ENCODE results near the gene GABPA.
"Not testable (repeated sequence)": the region's sequence is repeated elsewhere in the genome, so short reads cannot be mapped to it uniquely, and the experiment has no call there.

GABPA gene

DNA sequence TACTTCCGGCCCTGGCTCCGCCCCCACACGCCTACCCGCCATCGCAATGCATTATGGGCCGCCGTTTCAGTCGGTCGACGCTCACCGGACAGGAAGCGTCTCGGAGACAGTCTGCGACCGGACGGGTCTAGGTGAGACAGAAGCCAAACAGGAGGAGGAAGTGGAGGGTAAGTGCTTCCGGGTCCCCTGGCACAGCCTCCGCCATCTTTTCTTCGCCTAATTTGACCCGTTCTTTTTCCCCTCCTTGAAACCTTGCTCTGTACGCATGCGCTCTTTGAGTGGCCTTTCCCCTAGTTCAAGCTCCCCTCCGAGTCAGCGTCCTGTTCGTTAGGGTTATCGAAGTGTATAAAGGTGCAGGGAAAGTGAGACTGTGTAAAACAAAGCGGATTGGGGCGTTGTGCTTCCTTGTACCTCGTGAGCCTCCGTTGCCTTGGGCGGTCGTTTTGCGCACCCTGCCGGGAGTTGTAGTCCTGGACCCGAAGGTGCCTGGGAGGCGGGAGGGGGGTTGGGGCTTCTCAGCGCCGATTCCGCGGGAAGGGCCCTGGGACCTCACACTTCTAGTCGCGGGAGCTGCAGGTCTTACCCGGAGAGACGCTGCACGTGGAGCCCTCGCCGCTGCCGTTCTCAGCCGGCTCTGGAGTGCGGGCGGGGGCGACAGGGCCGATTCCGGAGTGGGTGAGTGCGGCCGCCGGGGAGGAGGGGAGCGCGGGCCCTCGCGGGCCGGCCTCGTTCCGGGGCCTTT is at the start of gene GABPA, which contains the start of gene ATP5PF:
GABPA (plus strand) TSS at position 69 of the 742 bp plus-strand sequence. CDS start 6,627 bp downstream, outside the sequence.
ATP5PF (minus strand) TSS at position 1 of the 742 bp plus-strand sequence. CDS start 5,110 bp downstream, outside the sequence.
- peak; percentile 91 for DNase-seq (ENCODE audit: low read depth)

DNA sequence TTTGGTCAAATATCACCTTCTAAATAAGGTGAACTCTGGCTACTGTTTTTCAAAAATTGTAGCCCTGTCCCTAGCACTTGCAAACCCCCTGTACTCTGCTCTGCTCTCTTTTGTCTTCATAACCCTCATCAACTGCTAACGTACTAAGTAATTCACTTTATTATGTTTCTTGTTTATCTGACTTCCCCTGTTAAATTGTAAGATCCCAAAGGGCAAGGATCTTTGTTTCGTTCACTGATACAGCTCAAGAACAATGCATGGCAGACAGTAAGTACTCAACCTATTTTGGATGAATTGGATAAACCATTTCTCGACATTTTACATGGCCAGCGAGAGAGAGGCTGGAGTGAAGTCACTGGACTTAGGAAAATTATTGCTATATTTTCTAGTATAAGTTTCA is 47.0 kb upstream of the GABPA start:
- no peak for DNase-seq (ENCODE audit: low read depth)

DNA sequence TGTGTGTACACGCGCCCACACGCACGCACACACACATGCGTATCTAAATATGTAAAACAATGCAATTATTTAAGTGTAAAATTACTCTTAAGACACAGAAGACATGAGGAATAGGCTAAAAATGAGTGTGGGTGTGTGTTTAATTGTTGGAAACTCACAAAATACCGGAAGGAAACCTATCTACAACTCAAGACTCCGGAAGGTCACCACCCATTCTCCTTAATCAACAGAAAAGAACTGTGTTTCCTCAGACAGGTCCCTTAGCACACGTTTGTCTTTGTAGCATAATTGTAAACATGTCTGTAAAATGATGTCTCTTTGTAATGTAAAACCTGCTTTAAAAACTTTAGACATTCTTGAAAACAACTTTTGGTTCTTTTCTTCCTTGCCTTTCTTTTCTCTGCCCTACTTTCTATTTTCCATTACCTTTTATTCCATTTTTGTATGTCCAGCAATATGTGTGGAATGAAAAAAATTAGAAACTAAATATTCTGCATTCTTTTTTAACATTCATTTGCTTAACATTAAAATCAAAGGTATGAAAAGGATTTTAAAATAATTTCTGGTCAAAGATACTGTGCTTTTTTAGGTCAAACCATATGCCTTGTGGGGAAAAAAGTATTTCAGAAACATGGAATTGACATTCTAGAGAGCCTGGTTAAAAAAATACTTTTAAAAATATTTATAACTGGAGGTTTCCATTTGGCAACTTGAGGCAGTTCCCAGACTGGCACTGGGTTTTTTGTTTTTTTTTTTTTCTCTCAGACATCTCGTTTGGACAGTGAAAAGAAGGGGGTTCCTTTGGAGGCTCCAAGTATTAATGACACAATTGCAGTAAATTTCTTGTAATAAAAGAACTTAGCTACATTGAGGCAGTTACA is 46.3 kb upstream of the GABPA start:
- no peak for DNase-seq (ENCODE audit: low read depth)

DNA sequence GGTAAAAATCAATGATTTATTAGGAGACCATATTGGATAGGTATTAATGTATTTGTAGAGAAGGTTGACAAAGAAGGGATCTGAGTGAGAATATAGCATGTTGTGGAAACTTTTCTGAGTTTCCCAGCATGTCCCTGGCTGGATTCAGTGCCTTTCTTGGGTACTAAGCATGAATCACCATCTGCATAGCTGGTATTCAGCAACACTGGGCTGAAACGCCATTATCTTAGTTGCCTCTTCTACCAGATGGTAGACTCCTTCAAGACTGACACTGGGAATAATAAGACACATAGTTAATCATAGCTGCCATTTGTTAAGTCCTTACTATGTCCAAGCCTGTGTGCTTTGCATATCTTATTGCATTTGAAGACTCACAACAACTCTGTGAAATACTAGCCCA is 45.5 kb upstream of the GABPA start:
- no peak for DNase-seq (ENCODE audit: low read depth)

DNA sequence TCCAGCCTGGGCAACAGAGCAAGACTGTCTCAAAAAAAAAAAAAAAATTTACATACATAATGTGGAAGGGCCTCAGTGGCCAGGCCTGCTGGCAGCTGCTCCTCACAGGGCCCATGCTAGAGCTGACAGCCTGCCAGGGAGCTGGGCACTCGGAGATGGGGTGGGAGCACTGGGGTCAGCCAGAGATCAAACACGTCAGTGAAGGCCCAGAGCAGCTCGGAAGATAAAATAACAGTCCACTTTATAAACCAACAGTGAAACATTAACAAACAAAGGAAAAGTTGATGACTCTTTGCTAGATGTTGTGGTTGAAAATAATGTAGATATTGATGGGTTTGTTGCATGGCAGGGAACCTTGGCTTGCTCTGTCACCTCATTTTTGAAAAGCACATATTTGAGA is 42.8 kb upstream of the GABPA start:
- no peak for DNase-seq (ENCODE audit: low read depth)

DNA sequence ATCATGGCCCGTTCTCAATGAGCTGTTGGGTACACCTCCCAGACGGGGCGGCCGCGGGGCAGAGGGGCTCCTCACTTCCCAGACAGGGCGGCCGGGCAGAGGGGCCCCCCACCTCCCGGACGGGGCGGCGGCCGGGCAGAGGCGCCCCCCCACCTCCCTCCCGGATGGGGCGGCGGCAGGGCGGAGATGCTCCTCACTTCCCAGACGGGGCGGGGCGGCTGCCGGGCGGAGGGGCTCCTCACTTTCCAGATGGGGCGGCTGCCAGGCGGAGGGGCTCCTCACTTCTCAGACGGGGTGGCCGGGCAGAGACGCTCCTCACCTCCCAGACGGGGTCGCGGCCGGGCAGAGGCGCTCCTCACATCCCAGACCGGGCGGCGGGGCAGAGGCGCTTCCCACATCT is 39.3 kb upstream of the GABPA start:
- not testable (repeated sequence) for DNase-seq (ENCODE audit: low read depth)

DNA sequence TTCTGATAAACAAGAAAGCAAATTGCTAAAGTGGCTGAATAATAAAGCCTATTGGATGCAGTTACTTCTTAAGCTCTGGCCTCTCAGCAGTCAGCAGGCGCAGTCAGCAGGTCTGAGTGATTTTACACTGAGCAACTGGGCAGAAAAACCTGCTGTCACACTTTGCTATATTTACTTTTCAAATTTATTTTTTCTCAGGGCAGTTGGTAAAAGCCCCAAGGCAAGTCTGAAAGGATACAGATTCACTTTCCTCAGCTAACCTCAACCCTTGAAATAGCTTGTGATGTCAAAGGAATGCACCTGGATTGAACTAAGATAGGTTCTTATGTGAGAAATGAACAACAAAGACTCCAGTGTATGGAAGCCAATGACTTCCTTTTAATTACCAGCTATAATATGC is 34.0 kb upstream of the GABPA start:
- no peak for DNase-seq (ENCODE audit: low read depth)

DNA sequence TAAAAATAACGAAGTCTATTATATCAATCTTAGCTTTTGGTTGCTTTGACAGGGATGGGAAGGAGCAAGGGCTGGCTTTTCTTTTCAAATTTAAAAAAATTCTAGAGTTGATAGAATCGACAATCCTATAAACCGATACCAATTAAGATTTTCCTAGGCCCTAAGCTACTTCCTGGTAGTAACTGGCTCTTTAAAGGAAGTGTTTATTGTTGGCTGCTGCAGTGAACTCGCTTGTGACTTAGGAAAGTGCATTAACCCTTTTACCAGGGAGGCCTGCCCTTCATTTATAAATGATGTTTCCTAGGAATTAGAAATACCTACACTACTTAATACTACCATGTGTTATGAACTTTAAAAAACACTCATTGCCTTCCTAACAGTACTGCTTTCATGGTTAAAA is 33.2 kb upstream of the GABPA start:
- no peak for DNase-seq (ENCODE audit: low read depth)

DNA sequence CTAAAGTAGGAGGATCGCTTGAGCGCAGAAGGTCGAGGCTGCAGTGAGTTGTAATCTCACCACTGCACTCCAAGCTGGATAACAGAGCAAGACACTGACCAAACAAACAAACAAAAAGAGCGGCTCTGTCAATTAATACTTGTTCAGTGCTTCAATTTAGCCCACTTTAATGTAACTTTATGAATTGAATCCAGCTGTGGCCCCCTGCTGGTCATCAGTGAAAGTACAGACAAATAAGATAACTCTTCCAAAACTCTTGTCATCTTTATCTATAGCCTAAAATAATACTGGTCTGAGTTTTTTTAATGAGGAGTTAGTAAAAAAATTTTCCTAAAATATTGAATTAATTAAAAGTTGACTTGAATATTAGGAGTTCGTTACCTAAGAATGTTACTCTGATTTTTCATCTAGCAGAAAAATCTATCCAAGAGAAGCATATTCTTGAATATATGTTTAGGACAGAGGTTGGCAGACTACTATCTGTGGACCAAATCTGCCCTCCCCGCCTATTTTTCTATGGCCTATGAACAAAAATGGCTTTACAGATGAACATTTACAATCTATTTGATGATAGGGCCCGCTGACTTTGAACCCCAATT is 26.2 kb upstream of the GABPA start:
- no peak for DNase-seq (ENCODE audit: low read depth)

DNA sequence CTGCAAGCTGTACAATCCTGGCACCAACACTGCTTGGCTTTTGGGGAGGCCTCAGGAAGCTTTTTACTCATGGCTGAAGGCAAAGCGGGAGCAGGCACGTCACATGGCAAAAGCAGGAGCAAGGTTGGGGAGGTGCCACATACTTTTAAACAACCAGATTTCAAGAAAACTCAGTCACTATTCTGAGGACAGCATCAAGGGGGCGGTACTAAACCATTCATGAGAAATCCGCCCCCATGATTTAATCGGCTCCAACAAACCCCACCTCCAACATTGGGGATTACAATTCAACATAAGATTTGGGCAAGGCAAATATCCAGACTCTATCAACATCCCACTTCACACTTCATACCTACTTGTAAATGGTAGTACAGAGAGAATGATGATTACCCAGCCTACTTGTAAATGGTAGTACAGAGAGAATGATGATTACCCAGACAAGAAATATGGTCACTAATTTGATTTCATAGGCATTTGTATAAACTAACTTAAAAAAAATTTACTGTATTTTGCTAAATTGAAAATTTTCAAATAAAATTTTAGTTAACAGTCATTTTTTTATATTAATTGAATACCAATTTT is 25.0 kb upstream of the GABPA start:
- no peak for DNase-seq (ENCODE audit: low read depth)

DNA sequence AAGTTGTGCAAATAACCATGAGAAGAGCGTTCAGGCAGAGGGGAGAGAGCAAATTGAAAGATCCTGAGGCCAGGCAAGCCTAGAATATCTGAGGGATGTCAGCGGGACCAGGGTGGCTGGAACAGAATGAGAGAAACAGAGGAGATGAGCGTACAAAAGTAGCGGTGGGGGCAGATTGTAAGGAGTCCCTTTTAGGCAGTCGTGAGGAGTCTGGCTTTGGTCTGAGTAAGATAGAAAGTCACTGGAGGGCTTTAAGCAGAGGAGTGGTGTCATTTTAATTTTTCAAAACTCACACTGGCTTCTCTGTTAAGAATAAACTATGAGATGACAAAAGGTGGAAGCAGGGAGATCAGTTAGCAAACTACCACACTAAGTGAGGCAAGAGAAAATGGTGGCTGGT is 24.2 kb upstream of the GABPA start:
- DNase-seq (ENCODE audit: low read depth) = no peak

DNA sequence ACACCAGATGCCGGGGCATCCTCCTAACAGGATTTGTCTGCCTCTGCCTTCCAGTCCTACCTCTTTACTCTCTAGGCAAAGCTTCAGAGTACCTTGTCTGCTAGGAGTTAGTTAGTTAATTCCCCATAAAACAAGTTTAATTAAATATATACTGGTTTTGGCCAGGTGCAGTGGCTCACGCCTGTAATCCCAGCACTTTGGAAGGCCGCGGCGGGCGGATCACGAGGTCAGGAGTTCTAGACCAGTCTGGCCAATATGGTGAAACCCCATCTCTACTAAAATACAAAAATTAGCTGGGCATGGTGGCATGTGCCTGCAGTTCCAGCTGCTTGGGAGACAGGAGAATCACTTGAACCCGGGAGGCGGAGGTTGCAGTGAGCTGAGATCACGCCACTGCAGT is 20.7 kb upstream of the GABPA start:
- not testable (repeated sequence) for DNase-seq (ENCODE audit: low read depth)

DNA sequence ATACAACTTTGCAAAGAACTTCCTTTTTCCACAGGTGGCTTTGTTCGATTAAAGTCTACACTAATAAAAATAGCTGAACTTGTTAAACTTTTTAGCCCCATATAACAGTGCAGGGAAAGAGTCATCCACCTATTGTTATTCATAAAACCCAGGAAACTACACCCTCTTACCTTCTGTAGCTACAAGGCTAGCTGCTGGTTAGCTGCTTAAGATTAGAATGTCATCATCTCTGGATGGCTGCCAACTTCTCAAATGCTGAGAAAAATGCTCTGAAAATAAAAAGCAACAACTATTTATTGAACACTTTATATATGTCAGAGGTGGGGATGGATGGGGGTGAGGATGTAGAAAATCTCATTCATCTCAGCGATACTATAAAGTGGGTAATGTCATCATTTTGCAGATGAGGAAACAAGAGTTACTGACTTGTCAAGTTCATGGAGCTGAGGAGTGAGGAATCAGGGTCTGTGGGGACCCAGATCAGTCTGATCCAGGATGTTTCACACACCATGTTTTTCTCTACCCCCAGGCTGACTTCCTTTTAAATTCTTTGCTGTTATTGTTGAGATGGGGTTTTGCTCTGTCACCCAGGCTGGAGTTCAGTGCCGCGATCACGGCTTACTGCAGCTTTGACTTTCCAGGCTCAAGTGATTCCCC is 17.2 kb upstream of the GABPA start:
- DNase-seq (ENCODE audit: low read depth) = no peak

DNA sequence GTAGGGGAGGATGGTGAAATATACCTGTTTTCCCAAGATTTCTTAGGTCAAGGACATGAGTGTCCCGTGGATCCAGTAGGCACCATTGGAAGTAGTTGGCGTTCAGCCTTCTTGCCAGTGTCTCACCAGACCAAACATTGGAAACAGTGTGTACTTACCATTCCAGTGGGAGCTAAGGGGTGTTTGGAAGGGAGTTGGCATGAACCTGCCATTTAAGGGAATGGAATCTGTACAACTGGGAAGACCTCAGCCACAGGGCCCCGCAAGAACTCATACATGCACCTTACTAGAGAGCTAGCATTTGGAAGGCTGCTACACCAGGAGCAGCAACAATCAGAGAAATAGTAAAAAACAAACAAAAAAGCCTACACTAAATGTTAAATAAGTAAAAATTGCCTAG is 12.8 kb upstream of the GABPA start:
- DNase-seq (ENCODE audit: low read depth) = no peak

DNA sequence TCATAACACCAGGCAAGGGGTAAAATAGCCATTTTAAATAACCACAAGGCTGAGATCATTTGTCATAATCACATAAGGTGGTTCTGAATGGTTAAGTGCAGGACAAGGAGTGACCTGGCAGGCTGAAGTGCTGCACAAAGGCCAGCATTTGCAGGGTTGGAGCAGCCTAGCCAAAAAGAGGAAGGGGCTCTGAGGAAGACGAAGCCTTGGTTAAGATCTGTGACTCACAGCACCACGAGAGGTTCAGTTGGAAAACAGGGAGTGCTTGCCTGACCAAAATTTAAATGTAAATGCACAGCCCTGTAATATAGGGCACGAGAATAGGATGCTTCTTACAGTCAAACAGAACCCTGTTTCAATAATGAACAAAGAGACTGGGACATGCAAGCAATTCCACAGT is 12.1 kb upstream of the GABPA start:
- DNase-seq (ENCODE audit: low read depth) = no peak

DNA sequence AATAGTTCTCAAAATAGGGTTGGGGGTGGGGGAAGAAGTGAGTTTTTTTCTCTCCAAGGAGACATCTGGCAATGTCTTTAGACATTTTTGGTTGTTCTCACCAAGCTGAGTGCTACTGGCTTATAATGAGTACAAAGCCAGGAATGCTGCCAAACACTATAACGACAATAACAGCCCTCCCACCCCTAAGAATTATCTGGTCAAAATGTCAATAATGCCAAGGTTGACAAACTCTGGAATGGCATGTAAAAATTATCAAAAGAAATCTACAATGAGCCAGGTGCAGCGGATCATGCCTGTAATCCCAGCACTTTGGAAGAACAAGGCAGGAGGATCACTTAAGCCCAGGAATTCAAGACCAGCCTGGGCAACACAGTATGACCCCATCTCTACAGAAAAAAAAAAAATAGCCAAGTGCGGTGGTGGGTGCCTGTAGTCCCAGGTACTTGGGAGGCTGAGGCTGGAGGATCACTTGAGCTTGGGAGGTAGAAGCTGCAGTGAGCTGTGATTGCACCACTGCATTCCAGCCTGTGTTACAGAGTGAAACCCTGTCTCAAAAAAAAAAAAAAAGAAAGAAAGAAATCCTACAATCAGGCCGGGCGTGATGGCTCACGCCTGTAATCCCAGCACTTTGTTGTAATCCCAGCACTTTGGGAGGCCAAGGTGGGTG is 2.5 kb upstream of the GABPA start:
- no peak for DNase-seq (ENCODE audit: low read depth)

DNA sequence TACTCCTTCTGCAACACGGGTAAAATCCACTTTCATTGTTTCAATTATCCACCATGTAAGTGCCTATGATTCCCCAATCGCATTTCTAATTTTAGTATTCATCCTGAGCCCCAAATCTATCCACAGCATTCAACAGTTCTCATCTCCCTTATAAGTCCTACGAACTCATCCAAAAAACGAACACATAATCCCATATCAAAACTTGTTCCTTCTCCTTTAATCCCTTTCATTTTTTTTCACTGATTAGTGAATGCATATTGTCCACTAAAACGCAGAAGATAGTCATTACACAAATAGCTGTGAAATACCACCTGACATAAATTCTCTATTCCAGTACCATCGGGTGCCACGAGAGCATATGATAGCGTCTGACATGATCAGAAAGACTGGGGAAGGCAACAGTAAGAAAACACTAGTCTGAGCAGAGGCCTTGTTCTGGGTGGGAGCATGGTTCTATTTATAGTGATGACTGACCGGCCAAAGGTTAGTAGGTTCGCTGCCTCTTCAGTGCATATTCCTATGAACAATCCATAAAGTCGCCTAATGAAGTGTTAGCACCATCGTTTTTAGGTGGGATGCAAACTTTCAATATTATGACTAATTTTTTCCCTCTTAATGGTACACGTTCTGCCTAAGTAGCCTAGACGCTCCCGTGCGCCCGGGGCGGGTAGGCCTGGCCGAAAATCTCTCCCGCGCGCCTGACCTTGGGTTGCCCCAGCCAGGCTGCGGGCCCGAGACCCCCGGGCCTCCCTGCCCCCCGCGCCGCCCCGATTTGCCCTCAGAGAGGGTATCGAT is 716 bp upstream of the GABPA start:
- no peak for DNase-seq (ENCODE audit: low read depth)

DNA sequence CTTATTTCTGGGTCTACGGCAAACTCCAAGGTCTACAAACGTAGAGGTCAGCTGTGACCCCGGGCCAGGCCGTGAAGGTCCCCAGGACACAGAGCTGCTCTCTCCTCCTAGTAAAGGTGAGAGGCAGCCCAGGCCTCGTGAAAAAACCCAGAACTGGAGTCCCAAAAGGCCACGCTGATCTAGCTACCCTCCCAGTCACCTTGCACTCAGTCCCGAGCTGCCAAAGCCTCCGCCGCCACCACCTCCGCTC is 193 bp upstream of the GABPA start:
- DNase-seq (ENCODE audit: low read depth) = no peak

DNA sequence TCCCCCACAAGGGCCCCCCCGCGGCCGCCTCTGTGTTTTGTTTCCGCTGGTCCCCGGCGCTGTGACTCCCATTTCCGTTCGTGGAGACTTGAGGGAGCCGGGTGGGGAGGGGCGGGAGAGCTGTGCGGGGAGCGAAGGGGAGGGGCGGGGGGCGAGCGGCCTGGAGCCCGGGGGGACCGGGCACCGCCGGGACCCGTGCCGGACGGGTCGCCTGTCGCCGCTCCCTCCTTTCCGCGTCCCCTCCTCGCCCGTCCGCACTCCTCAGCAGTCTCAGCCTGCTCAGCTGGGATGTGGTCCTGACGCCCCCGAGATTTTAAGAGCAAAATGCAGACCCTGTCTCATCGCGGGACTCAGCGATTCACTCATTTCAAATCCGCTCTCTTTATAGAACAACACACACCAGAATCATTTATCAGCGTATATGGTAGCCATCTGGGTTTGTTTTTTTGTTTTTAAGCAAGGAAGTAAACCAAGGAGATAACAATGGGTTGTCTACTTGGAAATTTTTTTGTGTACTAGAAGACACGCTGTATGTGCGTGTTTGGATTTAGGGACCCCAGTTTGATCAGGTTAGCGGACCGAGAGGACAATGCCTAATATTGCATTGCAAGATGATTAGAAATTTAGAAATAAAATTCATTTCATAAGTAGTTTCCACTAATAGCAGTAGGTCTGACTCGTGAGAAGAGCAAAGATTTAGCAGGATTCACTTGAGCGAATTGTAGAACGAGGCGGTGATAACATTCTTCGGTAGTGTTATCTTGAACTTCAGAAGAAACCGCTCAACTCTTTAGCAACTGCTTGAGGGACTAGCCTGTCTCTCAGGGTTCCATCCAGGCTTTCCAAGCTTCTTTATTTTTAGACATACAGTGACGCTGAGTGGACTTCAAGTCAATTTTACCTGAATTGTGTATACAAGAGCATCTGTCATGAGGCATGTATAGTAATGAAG is 1.1 kb downstream of the GABPA start:
- DNase-seq (ENCODE audit: low read depth) = no peak

DNA sequence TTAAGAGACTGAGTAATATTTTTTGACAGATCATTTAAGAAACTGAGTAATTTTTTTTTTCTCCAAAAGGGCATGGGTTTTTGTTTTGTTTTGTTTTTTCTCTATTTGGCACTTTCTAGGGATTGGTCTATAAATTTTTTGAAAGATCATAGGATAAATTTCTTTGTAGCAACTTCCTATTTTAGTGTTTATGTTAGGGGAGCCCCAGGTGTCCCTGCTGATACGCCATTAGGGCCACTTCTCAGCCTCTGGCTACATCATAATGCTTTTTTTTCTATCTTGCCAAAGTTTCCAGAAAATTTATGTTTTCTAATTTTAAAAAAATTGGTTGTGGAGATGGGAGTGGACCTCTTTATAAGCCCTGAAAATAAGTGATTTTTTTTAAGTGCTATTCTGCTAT is 2.6 kb downstream of the GABPA start:
- no peak for DNase-seq (ENCODE audit: low read depth)
